H9 (cell line): ENCODE results near the gene TRIM44. TPM values are rescaled to one million over a fixed set of nuclear protein-coding genes. Genes with fewer than 3 reads are reported as not detected.

Experiments used
- DNase-seq: peaks from one replicate; pipeline ENCODE4 v3.0.0-alpha.2; 2017
- H2AFZ ChIP-seq: one replicate; pipeline ENCODE4 v1.6.1; 2013; ENCODE audit warnings: mild to moderate bottlenecking, low read length, control low read depth, moderate library complexity
- H2AK5ac ChIP-seq: 2 replicates; pipeline ENCODE4 v1.6.1; 2013; ENCODE audit warnings: low read length, control low read depth, mixed read lengths; ENCODE audit not compliant: insufficient read length
- H2BK120ac ChIP-seq: one replicate; pipeline ENCODE4 v1.6.1; 2013; ENCODE audit warnings: low read depth, mild to moderate bottlenecking, low read length, control low read depth, inconsistent platforms; ENCODE audit not compliant: poor library complexity, severe bottlenecking
- H2BK12ac ChIP-seq: 2 replicates; pipeline ENCODE4 v1.6.1; 2013; ENCODE audit warnings: low read length, control low read depth, mixed read lengths, low read depth; ENCODE audit not compliant: insufficient read length
- H2BK15ac ChIP-seq: 2 replicates; pipeline ENCODE4 v1.6.1; 2013; ENCODE audit warnings: low read depth, low read length, control low read depth
- H2BK20ac ChIP-seq: one replicate; pipeline ENCODE4 v1.6.1; 2013; ENCODE audit warnings: low read depth, mild to moderate bottlenecking, low read length, control low read depth, inconsistent platforms; ENCODE audit not compliant: poor library complexity, severe bottlenecking
- H2BK5ac ChIP-seq: 2 replicates; pipeline ENCODE4 v1.6.1; 2013; ENCODE audit warnings: low read length, control low read depth, mixed read lengths; ENCODE audit not compliant: insufficient read length
- H3K14ac ChIP-seq: 2 replicates; pipeline ENCODE4 v1.6.1; 2013; ENCODE audit warnings: low read length, control low read depth; ENCODE audit not compliant: insufficient read depth
- H3K18ac ChIP-seq: 2 replicates; pipeline ENCODE4 v1.6.1; 2013; ENCODE audit warnings: low read depth, mild to moderate bottlenecking, mixed read lengths, low read length, control low read depth; ENCODE audit not compliant: insufficient read length
- H3K23ac ChIP-seq: 2 replicates; pipeline ENCODE4 v1.6.1; 2013; ENCODE audit warnings: low read length, control low read depth, mixed read lengths, low read depth; ENCODE audit not compliant: insufficient read length
- H3K23me2 ChIP-seq: 2 replicates; pipeline ENCODE4 v1.6.1; 2013; ENCODE audit warnings: low read depth, mild to moderate bottlenecking, mixed read lengths, low read length, control low read depth; ENCODE audit not compliant: insufficient read length, poor library complexity, severe bottlenecking
- H3K27ac ChIP-seq: 2 replicates; pipeline ENCODE4 v1.5.1; 2013; ENCODE audit warnings: low read length, control low read depth, mixed read lengths, low read depth; ENCODE audit not compliant: insufficient read length
- H3K27me3 ChIP-seq: 2 replicates; pipeline ENCODE4 v1.6.1; 2013; ENCODE audit warnings: low read length, control low read depth, inconsistent platforms; ENCODE audit not compliant: insufficient read depth
- H3K4ac ChIP-seq: 2 replicates; pipeline ENCODE4 v1.6.1; 2013; ENCODE audit warnings: low read depth, mild to moderate bottlenecking, control low read depth, inconsistent platforms, low read length, moderate library complexity
- H3K4me1 ChIP-seq: 2 replicates; pipeline ENCODE4 v1.6.1; 2013; ENCODE audit warnings: low read length, control low read depth, inconsistent platforms; ENCODE audit not compliant: insufficient read depth
- H3K4me2 ChIP-seq: 2 replicates; pipeline ENCODE4 v1.6.1; 2013; ENCODE audit warnings: low read length, control low read depth, mixed read lengths; ENCODE audit not compliant: insufficient read length, insufficient read depth
- H3K56ac ChIP-seq: 2 replicates; pipeline ENCODE4 v1.6.1; 2013; ENCODE audit warnings: low read depth, mild to moderate bottlenecking, mixed read lengths, low read length, control low read depth; ENCODE audit not compliant: insufficient read length
- H3K79me1 ChIP-seq: 2 replicates; pipeline ENCODE4 v1.6.1; 2013; ENCODE audit warnings: low read depth, mild to moderate bottlenecking, moderate library complexity, low read length, control low read depth, inconsistent platforms; ENCODE audit not compliant: insufficient read depth, poor library complexity, severe bottlenecking
- H3K79me2 ChIP-seq: 2 replicates; pipeline ENCODE4 v1.6.1; 2013; ENCODE audit warnings: low read length, control low read depth, inconsistent platforms; ENCODE audit not compliant: insufficient read depth
- H3K9ac ChIP-seq: 2 replicates; pipeline ENCODE4 v1.6.1; 2013; ENCODE audit warnings: low read length, control low read depth, mixed read lengths; ENCODE audit not compliant: insufficient read length; ENCODE audit errors: extremely low read depth
- H3K9me3 ChIP-seq: one replicate; pipeline ENCODE4 v1.6.1; 2013; ENCODE audit warnings: low read depth, low read length, inconsistent platforms; ENCODE audit not compliant: control insufficient read depth
- H3T11ph ChIP-seq: one replicate; pipeline ENCODE4 v1.6.1; 2013; ENCODE audit warnings: mild to moderate bottlenecking, low read length, control low read depth, inconsistent platforms
- H4K20me1 ChIP-seq: one replicate; pipeline ENCODE4 v1.6.1; 2013; ENCODE audit not compliant: control insufficient read depth, insufficient read length, insufficient read depth
- H4K5ac ChIP-seq: 2 replicates; pipeline ENCODE4 v1.6.1; 2013; ENCODE audit warnings: low read depth, mild to moderate bottlenecking, mixed read lengths, low read length, control low read depth; ENCODE audit not compliant: insufficient read length
- H4K8ac ChIP-seq: replicated peaks from 2 replicates; pipeline ENCODE4 v1.6.1; 2013; ENCODE audit warnings: low read length, control low read depth, mixed read lengths, low read depth; ENCODE audit not compliant: insufficient read length
- H4K91ac ChIP-seq: 2 replicates; pipeline ENCODE4 v1.6.1; 2013; ENCODE audit warnings: low read depth, mild to moderate bottlenecking, moderate library complexity, mixed read lengths, low read length, control low read depth; ENCODE audit not compliant: insufficient read length
- H3K27ac Mint-ChIP-seq, 3 experiments: 2 replicates in 2 of 3; 3 replicates in 1 of 3; pipeline ENCODE4 v1.8.0; 2020 to 2021; ENCODE audit warnings: mixed read lengths in 3 of 3, mild to moderate bottlenecking in 1 of 3, moderate library complexity in 1 of 3
- H3K27me3 Mint-ChIP-seq: 2 replicates; pipeline ENCODE4 v1.8.0; 2021; ENCODE audit warnings: low read depth, mild to moderate bottlenecking, moderate library complexity, mixed read lengths
- H3K36me3 Mint-ChIP-seq, 3 experiments: 2 replicates in 2 of 3; 3 replicates in 1 of 3; pipeline ENCODE4 v1.8.0; 2020 to 2021; ENCODE audit warnings: low read depth in 3 of 3, mixed read lengths in 3 of 3; ENCODE audit not compliant: insufficient read depth in 1 of 3
- H3K4me1 Mint-ChIP-seq, 2 experiments: 2 replicates each; pipeline ENCODE4 v1.8.0; 2020; ENCODE audit warnings: mixed read lengths in 2 of 2
- H3K4me3 Mint-ChIP-seq, 2 experiments: 2 replicates in 1 of 2; 3 replicates in 1 of 2; pipeline ENCODE4 v1.8.0; 2020 to 2021; ENCODE audit warnings: mild to moderate bottlenecking in 2 of 2, mixed read lengths in 2 of 2, moderate library complexity in 1 of 2
- H3K9me3 Mint-ChIP-seq, 2 experiments: 2 replicates in 1 of 2; 3 replicates in 1 of 2; pipeline ENCODE4 v1.8.0; 2020; ENCODE audit warnings: mild to moderate bottlenecking in 2 of 2, mixed read lengths in 2 of 2, moderate library complexity in 1 of 2
- CTCF ChIP-seq: fragments of 200-600 bp; sonication (generic); conservative IDR thresholded peaks from 3 replicates; pipeline ENCODE4 v1.8.0; 2021; ENCODE audit warnings: antibody characterized with exemption, mild to moderate bottlenecking
- WGBS: extraction: QIAGEN DNeasy Blood & Tissue Kit; methylation state at CpG from one replicate; pipeline ENCODE4 v1.1.7; 2013; ENCODE audit warnings: missing lambda C conversion rate, low lambda C conversion rate, mixed read lengths; ENCODE audit not compliant: insufficient read length; ENCODE audit errors: extremely low coverage; 5-methylcytosine and 5-hydroxymethylcytosine counted together
- total RNA-seq: library from RNA; stranded (reverse); gene quantifications from 2 replicates; pipeline ENCODE4 v1.2.1, GENCODE V29; 2021

The TRIM44 gene
- total RNA-seq, 1 experiment from 2014 or later = 37.7 TPM

GRCh38 chr11:35654711-35655110 lies 7.9 kb upstream of the TRIM44 start:
- Histone ChIP-seq H3T11ph (no peak overlapping the region), H4K20me1 (no peaks in the 10 kb centered on the region), H3K4ac (no peak overlapping the region), H3K4me2 (no peak overlapping the region), H4K91ac (no peak overlapping the region), H2AK5ac (no peak overlapping the region), H4K5ac (no peak overlapping the region), H3K14ac (no peak overlapping the region), H2BK120ac (no peak overlapping the region), H3K79me2 (no peaks in the 10 kb centered on the region), H3K9ac (no peak overlapping the region), H3K4me1 (peaks cover 3% of the 10 kb centered on the region; the same call in 1 of the 2 replicates), H4K8ac (no peak overlapping the region), H3K18ac (no peak overlapping the region), H3K79me1 (no peaks in the 10 kb centered on the region), H3K56ac (no peak overlapping the region), H3K9me3 (no peaks in the 10 kb centered on the region), H3K27ac (no peak overlapping the region), H2AFZ (no peak overlapping the region), H2BK20ac (no peak overlapping the region), H3K23me2 (no peaks in the 10 kb centered on the region), H3K27me3 (no peaks in the 10 kb centered on the region; the same call in 1 of the 2 replicates), H2BK5ac (no peak overlapping the region), H2BK15ac (no peak overlapping the region), H3K23ac (no peak overlapping the region), H2BK12ac (no peak overlapping the region)
- no peak overlapping the region for H3K27ac Mint-ChIP-seq
- no CpG with 5 or more reads among the region's 6 CpGs for WGBS
- peaks cover 18 to 24% of the 10 kb centered on the region in 2 experiments for H3K4me1 Mint-ChIP-seq
- no peaks in the 10 kb centered on the region for H3K36me3 Mint-ChIP-seq
- no peak for DNase-seq
- peak overlapping the region in 1 of 2 experiments; percentile 64; a peak in 3 of 5 replicates for H3K4me3 Mint-ChIP-seq
- H3K27me3 Mint-ChIP-seq = peaks cover 96% of the 10 kb centered on the region
- no peak for TF ChIP-seq CTCF
- no peaks in the 10 kb centered on the region for H3K9me3 Mint-ChIP-seq
